Right atrium auricular region (tissue), 2 donors: ENCODE data around the gene SLC51B. TPM values are rescaled to one million over a fixed set of nuclear protein-coding genes. Genes with fewer than 3 reads are reported as not detected.
A peak's percentile ranks its signal among the peaks of the same experiment; 100 is the strongest.

Experiments
- DNase-seq: peaks from one replicate; pipeline ENCODE4 v3.0.0-alpha.2; 2019; ENCODE audit warnings: low spot score
- H3K27ac ChIP-seq, 2 donors: fragments of 200-600 bp; sonication (generic); 1 replicate in 1 of 2; 2 replicates in 1 of 2; pipeline ENCODE4 v1.5.1; 2016 to 2019
- H3K27me3 ChIP-seq, 2 donors: fragments of 200-600 bp; sonication (generic); one replicate each; pipeline versions ENCODE4 v1.5.1 to v1.6.0; 2017 to 2019
- H3K36me3 ChIP-seq: fragments of 200-600 bp; sonication (generic); one replicate; pipeline ENCODE4 v1.5.1; 2016
- H3K4me1 ChIP-seq, 2 donors: fragments of 200-600 bp; sonication (generic); one replicate each; pipeline versions ENCODE4 v1.5.1 to v1.6.0; 2017 to 2019
- H3K4me3 ChIP-seq, 2 donors: fragments of 200-600 bp; sonication (generic); 1 replicate in 1 of 2; 2 replicates in 1 of 2; pipeline ENCODE4 v1.5.1; 2017 to 2019; ENCODE audit warnings: mild to moderate bottlenecking in 1 of 2, moderate library complexity in 1 of 2
- H3K9me3 ChIP-seq, 2 donors: fragments of 200-600 bp; sonication (generic); one replicate each; pipeline ENCODE4 v1.5.1; 2019
- CTCF ChIP-seq, 2 donors: fragments of 200-600 bp; sonication (generic); IDR thresholded peaks; one replicate each; pipeline ENCODE4 v1.5.1; 2019; ENCODE audit warnings: antibody characterized with exemption in 2 of 2
- total RNA-seq, 2 donors: library from RNA; depleted of rRNA; stranded (reverse); fragments of >200 nt; gene quantifications; one replicate each; pipeline ENCODE4 v1.1.0, GENCODE V29; 2016

SLC51B gene
- total RNA-seq, 2 donors from 2014 or later = not detected

- peaks cover 47% of the 10 kb centered on the region for H3K36me3 ChIP-seq
- no peaks in the 10 kb centered on the region for H3K27me3 ChIP-seq
- no peaks in the 10 kb centered on the region for H3K9me3 ChIP-seq
- peaks cover 4 to 65% of the 10 kb centered on the region in 2 donors for H3K4me1 ChIP-seq
- TF ChIP-seq CTCF (IDR thresholded peaks at IDR 0.05) = no peak
- H3K27ac ChIP-seq = peak overlapping the region; percentile 75 to 98
- no peak overlapping the region for H3K4me3 ChIP-seq
- DNase-seq = no peak
Observed at GRCh38 chr15:65062061-65062460, 16.9 kb downstream of the SLC51B start.

- TF ChIP-seq CTCF (IDR thresholded peaks at IDR 0.05) = no peak
- Histone ChIP-seq H3K36me3 (peaks cover 41% of the 10 kb centered on the region), H3K27ac (peak overlapping the region; percentile 75 to 98), H3K4me1 (peaks cover 4 to 65% of the 10 kb centered on the region in 2 donors), H3K4me3 (no peak overlapping the region), H3K27me3 (no peaks in the 10 kb centered on the region), H3K9me3 (no peaks in the 10 kb centered on the region)
- no peak for DNase-seq
Observed at GRCh38 chr15:65062726-65063125, 17.5 kb downstream of the SLC51B start.

GRCh38 chr15:65066001-65066634 lies 20.9 kb downstream of the SLC51B start:
- TF ChIP-seq CTCF (IDR thresholded peaks at IDR 0.05) = no peak
- peak overlapping the region; percentile 91 to 98 for H3K27ac ChIP-seq
- H3K4me1 ChIP-seq = peaks cover 0 to 75% of the 10 kb centered on the region in 2 donors
- no peaks in the 10 kb centered on the region for H3K27me3 ChIP-seq
- peaks cover 18% of the 10 kb centered on the region for H3K36me3 ChIP-seq
- H3K9me3 ChIP-seq = no peaks in the 10 kb centered on the region
- peak overlapping the region; percentile 67 to 72 for H3K4me3 ChIP-seq
- DNase-seq = no peak

- DNase-seq = no peak
- H3K9me3 ChIP-seq = no peaks in the 10 kb centered on the region
- peaks cover 18% of the 10 kb centered on the region for H3K36me3 ChIP-seq
- peak overlapping the region; percentile 67 to 72 for H3K4me3 ChIP-seq
- H3K27ac ChIP-seq = peak overlapping the region; percentile 91 to 98
- no peaks in the 10 kb centered on the region for H3K27me3 ChIP-seq
- peaks cover 0 to 75% of the 10 kb centered on the region in 2 donors for H3K4me1 ChIP-seq
- TF ChIP-seq CTCF (IDR thresholded peaks at IDR 0.05) = no peak
Observed at GRCh38 chr15:65066635-65067316, 21.6 kb downstream of the SLC51B start.

GRCh38 chr15:65067317-65067644 lies 22.1 kb downstream of the SLC51B start:
- Histone ChIP-seq H3K9me3 (no peaks in the 10 kb centered on the region), H3K4me3 (peak overlapping the region; percentile 67 to 72), H3K36me3 (peaks cover 18% of the 10 kb centered on the region), H3K27ac (peak overlapping the region; percentile 91 to 98), H3K27me3 (no peaks in the 10 kb centered on the region), H3K4me1 (peaks cover 0 to 76% of the 10 kb centered on the region in 2 donors)
- no peak for DNase-seq
- no peak for TF ChIP-seq CTCF (IDR thresholded peaks at IDR 0.05)
